Upper lobe of left lung (tissue), 6 donors: Measurements from ENCODE around the gene SOX2. TPM values are rescaled to one million over a fixed set of nuclear protein-coding genes. Genes with fewer than 3 reads are reported as not detected.
A peak's percentile ranks its signal among the peaks of the same experiment; 100 is the strongest.

Source experiments
- ATAC-seq, 2 donors: fragments of 200-7000 bp; cut with Tn5 transposase; one replicate each; pipeline ENCODE4 v1.9.1; 2022; ENCODE audit warnings: mild to moderate bottlenecking in 2 of 2, moderate library complexity in 2 of 2; ENCODE audit not compliant: low FRiP score in 2 of 2
- DNase-seq, 2 donors: peaks; one replicate each; pipeline ENCODE4 v3.0.0-alpha.2; 2019 to 2020
- H3K27ac ChIP-seq, 4 donors: fragments of 200-600 bp; sonication (generic); one replicate each; pipeline ENCODE4 v1.5.1; 2016 to 2019
- H3K27me3 ChIP-seq, 4 donors: fragments of 200-600 bp; sonication (generic); one replicate each; pipeline ENCODE4 v1.5.1; 2017 to 2019
- H3K36me3 ChIP-seq, 4 donors: fragments of 200-600 bp; sonication (generic); one replicate each; pipeline ENCODE4 v1.5.1; 2016 to 2019
- H3K4me1 ChIP-seq, 4 donors: fragments of 200-600 bp; sonication (generic); one replicate each; pipeline ENCODE4 v1.5.1; 2018 to 2019
- H3K4me3 ChIP-seq, 4 donors: fragments of 200-600 bp; sonication (generic); one replicate each; pipeline ENCODE4 v1.5.1; 2017 to 2019; ENCODE audit warnings: mild to moderate bottlenecking in 2 of 4, moderate library complexity in 1 of 4
- H3K9me3 ChIP-seq, 4 donors: fragments of 200-600 bp; sonication (generic); one replicate each; pipeline ENCODE4 v1.5.1; 2018 to 2019
- CTCF ChIP-seq, 6 experiments: fragments of 450-650 bp in 4 of 6; fragments of 200-600 bp in 2 of 6; sonication (generic) in 2 of 6; IDR thresholded peaks; one replicate each; pipeline ENCODE4 v1.5.1; 2016 to 2019; ENCODE audit warnings: antibody characterized with exemption in 6 of 6
- EP300 ChIP-seq, 4 donors: sonication (generic); formaldehyde crosslinking; IDR thresholded peaks; one replicate each; pipeline ENCODE4 v1.5.1; 2017; ENCODE audit warnings: antibody characterized with exemption in 4 of 4, control low read depth in 2 of 4
- POLR2A ChIP-seq, 4 donors: fragments of 450-650 bp; IDR thresholded peaks; one replicate each; pipeline ENCODE4 v1.5.1; 2016 to 2017; ENCODE audit warnings: antibody characterized with exemption in 4 of 4, mild to moderate bottlenecking in 2 of 4
- POLR2AphosphoS5 ChIP-seq, 2 donors: sonication (generic); formaldehyde crosslinking; IDR thresholded peaks; one replicate each; pipeline ENCODE4 v1.5.1; 2017; ENCODE audit warnings: antibody characterized with exemption in 2 of 2
- WGBS, 2 donors: methylation state at CpG; one replicate each; pipeline ENCODE4 v1.1.5; 2017 to 2018; 5-methylcytosine and 5-hydroxymethylcytosine counted together
- total RNA-seq, 6 donors: library from RNA; depleted of rRNA in 4 of 6; stranded (reverse); fragments of >200 nt in 4 of 6; gene quantifications; one replicate each; pipeline versions ENCODE4 v1.1.0 to v1.2.1, GENCODE V29; 2016 to 2021
- donor health status: DM: no; HTN: no; CAD: no; lungs with moderate emphysema.
- donor health status: DM: no; HTN: yes; CAD: no; lungs with severe emphysema.

The SOX2 gene
- total RNA-seq, 6 donors from 2014 or later: 0.57 to 16.4 (median 2.8) TPM

GRCh38 chr3:181727341-181728032 lies 15.8 kb downstream of the SOX2 start:
- Histone ChIP-seq H3K27ac (no peak overlapping the region), H3K27me3 (peaks cover 0 to 55% (median 24%) of the 10 kb centered on the region in 4 donors), H3K4me3 (peak overlapping the region; percentile 14 to 53 (median 38)), H3K4me1 (peaks cover 12 to 22% (median 15%) of the 10 kb centered on the region in 4 donors), H3K9me3 (no peaks in the 10 kb centered on the region), H3K36me3 (no peaks in the 10 kb centered on the region)
- ATAC-seq (no peak), DNase-seq (no peak)
- TF ChIP-seq POLR2A (IDR thresholded peaks at IDR 0.05): no peak
- TF ChIP-seq CTCF (IDR thresholded peaks at IDR 0.05): no peak
- no peak for TF ChIP-seq POLR2AphosphoS5 (IDR thresholded peaks at IDR 0.05)
- no peak for TF ChIP-seq EP300 (IDR thresholded peaks at IDR 0.05)
- WGBS, 2 donors: 8 to 9% methylated on average over 24 of the region's 24 CpGs

DNA sequence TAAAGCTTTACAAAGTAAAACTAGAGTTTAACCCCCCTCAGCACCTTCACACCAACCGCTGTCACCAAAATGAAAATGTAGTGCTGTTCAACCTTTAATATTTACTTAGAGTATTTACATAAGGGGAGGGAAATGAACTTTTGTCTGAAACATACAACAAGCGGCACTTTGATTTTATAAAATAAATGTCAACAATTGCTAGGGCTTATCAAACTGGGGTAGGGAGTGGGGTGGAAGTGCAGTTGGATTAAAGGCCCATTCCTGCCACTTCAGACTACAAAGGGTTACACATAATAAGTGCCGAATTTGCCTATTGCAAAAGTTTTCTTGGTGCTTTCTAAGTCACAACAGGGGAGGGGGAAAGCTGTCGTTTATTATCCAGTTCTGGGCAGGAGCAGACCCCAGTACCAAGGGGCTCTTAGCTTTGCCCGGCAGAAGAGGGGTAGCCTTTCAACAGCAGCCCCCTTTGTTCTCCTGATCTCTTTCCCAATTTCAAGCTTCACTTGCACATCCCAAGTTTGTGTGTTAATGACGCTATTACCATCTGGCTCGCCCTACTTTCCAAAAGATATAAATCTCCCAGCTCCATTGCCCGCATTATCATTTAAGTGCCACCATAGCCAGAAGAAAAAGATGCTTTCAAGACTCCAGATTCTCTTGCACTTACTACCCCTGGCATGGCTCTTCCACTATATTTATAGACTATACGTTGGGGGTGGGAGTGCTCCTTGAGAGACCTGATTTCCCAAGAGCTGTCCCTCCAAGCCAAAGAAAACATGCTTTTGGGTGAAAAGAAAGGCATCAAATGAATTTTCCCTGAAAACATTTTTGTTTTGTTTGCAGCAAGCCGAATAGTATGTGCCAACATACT lies 17.0 kb downstream of the SOX2 start:
- peaks cover 0 to 45% (median 19%) of the 10 kb centered on the region in 4 donors for H3K27me3 ChIP-seq
- peaks cover 12 to 22% (median 15%) of the 10 kb centered on the region in 4 donors for H3K4me1 ChIP-seq
- H3K36me3 ChIP-seq: no peaks in the 10 kb centered on the region
- no peak overlapping the region for H3K27ac ChIP-seq
- H3K4me3 ChIP-seq: no peak overlapping the region
- no peak for DNase-seq
- TF ChIP-seq POLR2A (IDR thresholded peaks at IDR 0.05) (no peak), POLR2AphosphoS5 (IDR thresholded peaks at IDR 0.05) (no peak), CTCF (IDR thresholded peaks at IDR 0.05) (no peak), EP300 (IDR thresholded peaks at IDR 0.05) (no peak)
- WGBS, 2 donors: 12 to 21% methylated on average over 10 of the region's 10 CpGs
- H3K9me3 ChIP-seq: no peaks in the 10 kb centered on the region
- no peak for ATAC-seq

- Histone ChIP-seq H3K27me3 (peaks cover 0 to 38% (median 15%) of the 10 kb centered on the region in 4 donors), H3K9me3 (no peaks in the 10 kb centered on the region), H3K4me1 (peaks cover 12 to 22% (median 15%) of the 10 kb centered on the region in 4 donors), H3K36me3 (no peaks in the 10 kb centered on the region), H3K27ac (no peak overlapping the region), H3K4me3 (no peak overlapping the region)
- ATAC-seq (no peak), DNase-seq (no peak)
- TF ChIP-seq CTCF (IDR thresholded peaks at IDR 0.05) (no peak), POLR2A (IDR thresholded peaks at IDR 0.05) (no peak), POLR2AphosphoS5 (IDR thresholded peaks at IDR 0.05) (no peak), EP300 (IDR thresholded peaks at IDR 0.05) (no peak)
- WGBS, 2 donors: 22 to 26% methylated on average over 12 of the region's 12 CpGs
Observed at GRCh38 chr3:181729341-181729869, 17.7 kb downstream of the SOX2 start.

DNA sequence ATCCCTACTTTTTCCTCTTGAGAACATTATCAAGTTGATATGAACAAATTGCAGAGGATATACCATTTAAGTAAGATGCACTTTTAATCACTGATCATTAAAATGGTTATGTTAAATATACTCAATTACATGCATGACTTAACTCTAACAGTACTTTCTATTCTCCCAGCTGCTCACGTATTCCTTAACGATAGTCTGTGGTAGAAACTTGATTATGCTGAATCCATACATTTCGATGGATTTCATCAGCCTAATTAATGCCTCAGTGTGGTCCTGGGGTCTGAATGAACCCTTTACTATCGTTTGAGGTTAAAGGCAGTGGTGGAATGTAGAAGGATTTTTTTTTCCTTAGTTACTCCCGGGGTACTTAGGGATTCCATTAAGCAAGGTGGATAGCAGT lies 18.6 kb downstream of the SOX2 start:
- H3K4me1 ChIP-seq: peaks cover 12 to 22% (median 15%) of the 10 kb centered on the region in 4 donors
- WGBS, 2 donors: 19 to 30% methylated on average over 5 of the region's 5 CpGs
- no peak overlapping the region for H3K4me3 ChIP-seq
- no peaks in the 10 kb centered on the region for H3K36me3 ChIP-seq
- DNase-seq (no peak), ATAC-seq (no peak)
- H3K27ac ChIP-seq: no peak overlapping the region
- H3K27me3 ChIP-seq: peaks cover 0 to 32% (median 12%) of the 10 kb centered on the region in 4 donors
- no peaks in the 10 kb centered on the region for H3K9me3 ChIP-seq
- TF ChIP-seq POLR2AphosphoS5 (IDR thresholded peaks at IDR 0.05) (no peak), CTCF (IDR thresholded peaks at IDR 0.05) (no peak), POLR2A (IDR thresholded peaks at IDR 0.05) (no peak), EP300 (IDR thresholded peaks at IDR 0.05) (no peak)
